K562 (cell line): ENCODE data around the gene KDM5D. TPM values are rescaled to one million over a fixed set of nuclear protein-coding genes. Genes with fewer than 3 reads are reported as not detected.

ENCODE experiments used
- CHD4 ChIP-seq: fragments of 200-600 bp; sonication (generic); IDR thresholded peaks from 3 replicates; pipeline ENCODE4 v1.6.1; 2012; ENCODE audit warnings: low read depth, mild to moderate bottlenecking, mixed read lengths, low read length, inconsistent platforms; ENCODE audit not compliant: insufficient read depth, insufficient replicate concordance, poor library complexity, severe bottlenecking
- CREB3 ChIP-seq: fragments of 450-650 bp; conservative IDR thresholded peaks from 2 replicates; pipeline ENCODE4 v1.6.1; 2016; ENCODE audit warnings: missing genetic modification characterization, low read depth, mild to moderate bottlenecking, missing compliant biosample characterization, moderate library complexity
- DEAF1 ChIP-seq: fragments of 450-650 bp; formaldehyde crosslinking; IDR thresholded peaks from 2 replicates; pipeline ENCODE4 v1.4.0; 2020; ENCODE audit warnings: mild to moderate bottlenecking, moderate library complexity
- FIP1L1 ChIP-seq: fragments of 200-400 bp; formaldehyde crosslinking; IDR thresholded peaks from 2 replicates; pipeline ENCODE4 v1.6.1; 2018; ENCODE audit warnings: mild to moderate bottlenecking, low read depth, low read length; ENCODE audit not compliant: poor library complexity, severe bottlenecking
- KLF6 ChIP-seq: fragments of 250-450 bp; sonication (Bioruptor Pico); IDR thresholded peaks from 2 replicates; pipeline ENCODE4 v1.4.0; 2020; ENCODE audit warnings: mild to moderate bottlenecking, moderate library complexity, borderline replicate concordance
- RBM39 ChIP-seq: fragments of 200-400 bp; formaldehyde crosslinking; optimal IDR thresholded peaks from 2 replicates; pipeline ENCODE3; 2018; ENCODE audit warnings: low read depth, low read length
- RREB1 ChIP-seq: fragments of 250-450 bp; sonication (Bioruptor Pico); IDR thresholded peaks from 2 replicates; pipeline ENCODE4 v1.4.0; 2020
- WHSC1 ChIP-seq: IDR thresholded peaks from one replicate; pipeline ENCODE4 v1.6.1; 2012; ENCODE audit warnings: low read length, control low read depth, inconsistent platforms
- ZBTB2 ChIP-seq: fragments of 450-650 bp; IDR thresholded peaks from 2 replicates; pipeline ENCODE4 v1.6.1; 2016; ENCODE audit warnings: antibody characterized with exemption
- polyA plus RNA-seq, 8 experiments: library from polyadenylated mRNA; depleted of rRNA in 4 of 8; stranded (reverse) in 5 of 8; unstranded in 3 of 8; fragments of >200 nt; fragmentation: Nextera tagmentation in 2 of 8; fragmentation: Illumina TruSeq in 1 of 8; extraction: Ambion mirVana in 2 of 8; extraction: Trizol in 1 of 8; gene quantifications; 2 replicates each; pipeline versions ENCODE4 v1.2.1 to v1.2.3, GENCODE V29; 2011 to 2014; ENCODE audit warnings: inconsistent platforms in 1 of 8, missing spikeins in 1 of 8
- total RNA-seq, 7 experiments: library from RNA; depleted of rRNA in 6 of 7; stranded (reverse); fragments of >200 nt in 6 of 7; fragmentation: Illumina TruSeq in 2 of 7; extraction: Trizol in 2 of 7; gene quantifications; 2 replicates each; pipeline versions ENCODE4 v1.2.1 to v1.2.3, GENCODE V29; 2011 to 2021; ENCODE audit warnings: low replicate concordance in 1 of 7

KDM5D gene
- total and polyA plus RNA-seq, 9 of the 15 experiments (the other 6 are each of a cell fraction or from before 2014, with no cell fraction given), result 0.27 TPM; not detected in 8

- no peak for TF ChIP-seq DEAF1 (CRISPR knock-in tag)
- no peak for TF ChIP-seq FIP1L1
- no peak for TF ChIP-seq KLF6 (CRISPR knock-in tag)
- no peak for TF ChIP-seq CREB3
- no peak for TF ChIP-seq CHD4
- no peak for TF ChIP-seq WHSC1
- no peak for TF ChIP-seq ZBTB2
- TF ChIP-seq RREB1 (CRISPR knock-in tag), result no peak
- no peak for TF ChIP-seq RBM39
Observed at GRCh38 chrY:19742153-19742552, 2.4 kb downstream of the KDM5D start (continued).
